WTC11 (cell line): ENCODE results near the gene EREG. TPM values are rescaled to one million over a fixed set of nuclear protein-coding genes. Genes with fewer than 3 reads are reported as not detected.

ENCODE experiments used
- ATAC-seq: fragments of 200-7000 bp; cut with Tn5 transposase; 2 replicates; pipeline ENCODE4 v1.10.0; 2021; ENCODE audit warnings: mild to moderate bottlenecking, moderate library complexity
- CTCF ChIA-PET: fragments of 300-600 bp; sonication (Branson Sonifier 250); formaldehyde crosslinking; loops from one replicate; lab custom pipeline; 2021; ENCODE audit warnings: antibody characterized with exemption; lab: Charles Lee
- POLR2A ChIA-PET: fragments of 350-600 bp; sonication (Branson Sonifier 250); formaldehyde crosslinking; loops from one replicate; lab custom pipeline; 2021; ENCODE audit warnings: antibody characterized with exemption; lab: Charles Lee
- DNase-seq: peaks from one replicate; pipeline ENCODE4 v3.0.0; 2021; ENCODE audit warnings: low spot score
- H3K27ac Mint-ChIP-seq: 2 replicates; pipeline ENCODE4 v1.8.0; 2021; ENCODE audit warnings: mixed read lengths
- H3K27me3 Mint-ChIP-seq: 2 replicates; pipeline ENCODE4 v1.8.0; 2021; ENCODE audit warnings: low read depth, mild to moderate bottlenecking, moderate library complexity, mixed read lengths
- H3K36me3 Mint-ChIP-seq: 2 replicates; pipeline ENCODE4 v1.8.0; 2021; ENCODE audit warnings: mixed read lengths
- H3K4me1 Mint-ChIP-seq: 2 replicates; pipeline ENCODE4 v1.8.0; 2022; ENCODE audit warnings: mixed read lengths
- H3K4me3 Mint-ChIP-seq: 2 replicates; pipeline ENCODE4 v1.8.0; 2021; ENCODE audit warnings: mild to moderate bottlenecking, moderate library complexity, mixed read lengths
- H3K9me3 Mint-ChIP-seq: 2 replicates; pipeline ENCODE4 v1.8.0; 2021; ENCODE audit warnings: mixed read lengths
- AR ChIP-seq: fragments of 250-450 bp; sonication (Bioruptor Pico); IDR thresholded peaks from 2 replicates; pipeline ENCODE4 v1.9.0; 2021; ENCODE audit warnings: mild to moderate bottlenecking
- ATF1 ChIP-seq: sonication (generic); formaldehyde crosslinking; IDR thresholded peaks from 2 replicates; pipeline ENCODE4 v1.8.1; 2023; ENCODE audit warnings: mild to moderate bottlenecking, moderate library complexity, missing genetic modification reagents
- ATF3 ChIP-seq: sonication (generic); formaldehyde crosslinking; conservative IDR thresholded peaks from 2 replicates; pipeline ENCODE4 v1.8.1; 2022; ENCODE audit warnings: mild to moderate bottlenecking, missing genetic modification reagents
- CDX4 ChIP-seq: fragments of 250-450 bp; sonication (Bioruptor Pico); IDR thresholded peaks from 2 replicates; pipeline ENCODE4 v1.9.0; 2021; ENCODE audit warnings: moderate library complexity, mild to moderate bottlenecking, inconsistent platforms, borderline replicate concordance
- CTCF ChIP-seq: fragments of 200-600 bp; IDR thresholded peaks from 2 replicates; pipeline ENCODE4 v1.8.0; 2022; ENCODE audit warnings: antibody characterized with exemption
- GABPB1 ChIP-seq: sonication (generic); formaldehyde crosslinking; IDR thresholded peaks from 2 replicates; pipeline ENCODE4 v1.8.1; 2023; ENCODE audit warnings: mild to moderate bottlenecking, missing genetic modification reagents
- GRHL2 ChIP-seq: fragments of 250-450 bp; sonication (Bioruptor Pico); IDR thresholded peaks from 2 replicates; pipeline ENCODE4 v1.8.0; 2022; ENCODE audit warnings: mild to moderate bottlenecking, moderate library complexity; ENCODE audit not compliant: insufficient replicate concordance, severe bottlenecking
- HMGA2 ChIP-seq: fragments of 250-450 bp; sonication (Bioruptor Pico); IDR thresholded peaks from 2 replicates; pipeline ENCODE4 v1.4.0; 2021; ENCODE audit warnings: mild to moderate bottlenecking, moderate library complexity
- MAX ChIP-seq: sonication (generic); formaldehyde crosslinking; IDR thresholded peaks from 2 replicates; pipeline ENCODE4 v1.8.0; 2022; ENCODE audit warnings: mild to moderate bottlenecking, missing genetic modification reagents
- MXD4 ChIP-seq: fragments of 250-450 bp; sonication (Bioruptor Pico); IDR thresholded peaks from 2 replicates; pipeline ENCODE4 v1.8.0; 2021; ENCODE audit warnings: mild to moderate bottlenecking, moderate library complexity, borderline replicate concordance
- MYBL2 ChIP-seq: sonication (generic); formaldehyde crosslinking; IDR thresholded peaks from 2 replicates; pipeline ENCODE4 v1.8.1; 2023; ENCODE audit warnings: mild to moderate bottlenecking, moderate library complexity, missing genetic modification reagents
- NR1H2 ChIP-seq: sonication (generic); formaldehyde crosslinking; IDR thresholded peaks from 2 replicates; pipeline ENCODE4 v1.9.0; 2021; ENCODE audit warnings: mild to moderate bottlenecking, moderate library complexity, missing genetic modification reagents
- NR3C1 ChIP-seq: sonication (generic); formaldehyde crosslinking; conservative IDR thresholded peaks from 2 replicates; pipeline ENCODE4 v1.8.1; 2023; ENCODE audit warnings: low read depth, mild to moderate bottlenecking, missing genetic modification reagents
- PRRX2 ChIP-seq: fragments of 250-450 bp; sonication (Bioruptor Pico); IDR thresholded peaks from 2 replicates; pipeline ENCODE4 v1.8.0; 2021; ENCODE audit warnings: mild to moderate bottlenecking
- RORB ChIP-seq: fragments of 250-450 bp; sonication (Bioruptor Pico); IDR thresholded peaks from 2 replicates; pipeline ENCODE4 v1.9.0; 2021; ENCODE audit warnings: mild to moderate bottlenecking
- SOX15 ChIP-seq: fragments of 250-450 bp; sonication (Bioruptor Pico); IDR thresholded peaks from 2 replicates; pipeline ENCODE4 v1.9.0; 2021; ENCODE audit warnings: mild to moderate bottlenecking
- TEAD4 ChIP-seq: sonication (generic); formaldehyde crosslinking; IDR thresholded peaks from 2 replicates; pipeline ENCODE4 v1.8.0; 2022; ENCODE audit warnings: mild to moderate bottlenecking, missing genetic modification reagents
- ZNF281 ChIP-seq: sonication (generic); formaldehyde crosslinking; IDR thresholded peaks from 2 replicates; pipeline ENCODE4 v1.8.0; 2023; ENCODE audit warnings: mild to moderate bottlenecking, missing genetic modification reagents
- ZNF317 ChIP-seq: sonication (generic); formaldehyde crosslinking; IDR thresholded peaks from 2 replicates; pipeline ENCODE4 v1.8.1; 2023; ENCODE audit warnings: low read depth, mild to moderate bottlenecking, moderate library complexity, missing genetic modification reagents, borderline replicate concordance
- ZNF532 ChIP-seq: fragments of 250-450 bp; sonication (Bioruptor Pico); IDR thresholded peaks from 2 replicates; pipeline ENCODE4 v1.9.0; 2021; ENCODE audit warnings: mild to moderate bottlenecking, borderline replicate concordance
- ZSCAN18 ChIP-seq: fragments of 250-450 bp; sonication (Bioruptor Pico); IDR thresholded peaks from 2 replicates; pipeline ENCODE4 v2.1.2; 2022; ENCODE audit warnings: mild to moderate bottlenecking, moderate library complexity
- total RNA-seq: library from RNA; stranded (reverse); gene quantifications from 3 replicates; pipeline ENCODE4 v1.2.3, GENCODE V29; 2021

EREG gene
- total RNA-seq, 1 experiment from 2014 or later = 0.09 TPM

- ChIA-PET POLR2A (no interaction called here), CTCF (interaction anchor here (2.2 to 2.7 kb wide), 2 partner anchors 133 to 349 kb away, joined by 8 to 11 read pairs; no protein-coding TSS in a partner anchor)
- no peak for DNase-seq
- TF ChIP-seq HMGA2 (CRISPR knock-in tag) = no peak
- no peak for TF ChIP-seq MYBL2 (CRISPR knock-in tag)
- TF ChIP-seq ZSCAN18 (CRISPR knock-in tag) = no peak
- TF ChIP-seq ZNF317 = no peak
- no peak for TF ChIP-seq GRHL2 (CRISPR knock-in tag)
- no peak for TF ChIP-seq MXD4 (CRISPR knock-in tag)
- no peak for TF ChIP-seq SOX15 (CRISPR knock-in tag)
- no peak for TF ChIP-seq NR3C1 (CRISPR knock-in tag)
- TF ChIP-seq ZNF532 (CRISPR knock-in tag) = no peak
- TF ChIP-seq RORB (CRISPR knock-in tag) = no peak
- no peak for TF ChIP-seq ZNF281 (CRISPR knock-in tag)
- H3K27me3 Mint-ChIP-seq = no peaks in the 10 kb centered on the region
- peaks cover 18% of the 10 kb centered on the region for H3K4me1 Mint-ChIP-seq
- H3K4me3 Mint-ChIP-seq = no peak overlapping the region
- no peaks in the 10 kb centered on the region for H3K36me3 Mint-ChIP-seq
- H3K27ac Mint-ChIP-seq = no peak overlapping the region
- H3K9me3 Mint-ChIP-seq = no peaks in the 10 kb centered on the region
- no peak for ATAC-seq
Measured at GRCh38 chr4:74322301-74322700, 42.6 kb upstream of the EREG start.

- POLR2A ChIA-PET = no interaction called here
- CTCF ChIA-PET = interaction anchor here (0.7 to 1.1 kb wide), 3 partner anchors 95 to 348 kb away, joined by 3 to 5 read pairs (median 3); no protein-coding TSS in a partner anchor
- H3K4me1 Mint-ChIP-seq = peaks cover 18% of the 10 kb centered on the region
- H3K27me3 Mint-ChIP-seq = no peaks in the 10 kb centered on the region
- no peak overlapping the region for H3K4me3 Mint-ChIP-seq
- H3K36me3 Mint-ChIP-seq = no peaks in the 10 kb centered on the region
- H3K9me3 Mint-ChIP-seq = no peaks in the 10 kb centered on the region
- DNase-seq = no peak
- no peak overlapping the region for H3K27ac Mint-ChIP-seq
- ATAC-seq = no peak
- TF ChIP-seq CDX4 (CRISPR knock-in tag) = no peak
- TF ChIP-seq MYBL2 (CRISPR knock-in tag) = no peak
- TF ChIP-seq ATF1 (CRISPR knock-in tag) = no peak
- TF ChIP-seq MAX (CRISPR knock-in tag) = no peak
- no peak for TF ChIP-seq ATF3 (CRISPR knock-in tag)
- no peak for TF ChIP-seq PRRX2 (CRISPR knock-in tag)
- no peak for TF ChIP-seq CTCF
- no peak for TF ChIP-seq NR3C1 (CRISPR knock-in tag)
- no peak for TF ChIP-seq AR (CRISPR knock-in tag)
- TF ChIP-seq TEAD4 (CRISPR knock-in tag) = no peak
- TF ChIP-seq GABPB1 (CRISPR knock-in tag) = no peak
- TF ChIP-seq NR1H2 (CRISPR knock-in tag) = no peak
Measured at GRCh38 chr4:74323663-74324062, 41.3 kb upstream of the EREG start.
